GM19239 (cell line): ENCODE results near the gene EVC2.
"Not testable (repeated sequence)": the region's sequence is repeated elsewhere in the genome, so short reads cannot be mapped to it uniquely, and the experiment has no call there.

ENCODE experiments used
- DNase-seq: peaks from one replicate; pipeline ENCODE4 v3.0.0; 2011; ENCODE audit warnings: low spot score; ENCODE audit not compliant: insufficient read length
- FAIRE-seq: peaks from 2 replicates; lab custom pipeline; 2011; peaks lifted over from hg19 to GRCh38; lab: Jason Lieb, UNC

Gene EVC2

GRCh38 chr4:5636766-5637670, 71.3 kb downstream of the EVC2 start:
- no peak for FAIRE-seq
- DNase-seq: no peak

- no peak for DNase-seq
- no peak for FAIRE-seq
These were observed 72.5 kb downstream of the EVC2 start for GRCh38 chr4:5635826-5636195.

DNA sequence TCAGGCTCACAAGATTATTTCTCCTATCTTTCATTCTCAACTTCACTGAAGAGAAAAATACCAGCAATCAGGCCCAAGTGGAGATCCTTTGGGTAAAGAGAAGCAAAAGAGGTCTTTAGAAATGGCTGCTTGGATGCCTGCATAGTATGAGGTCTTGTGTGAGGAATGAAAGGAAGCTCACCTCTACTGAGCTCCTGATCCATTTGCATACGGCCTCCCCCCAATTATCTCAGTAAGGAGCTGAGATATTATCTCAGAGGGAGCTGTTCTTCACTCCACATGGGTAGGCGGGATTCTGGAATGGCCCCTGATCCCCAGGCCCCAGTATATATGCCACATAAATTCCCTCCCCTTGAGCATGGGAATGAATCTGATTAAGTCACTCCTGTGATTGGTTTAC, 75.8 kb downstream of the EVC2 start:
- FAIRE-seq: no peak
- no peak for DNase-seq

DNA sequence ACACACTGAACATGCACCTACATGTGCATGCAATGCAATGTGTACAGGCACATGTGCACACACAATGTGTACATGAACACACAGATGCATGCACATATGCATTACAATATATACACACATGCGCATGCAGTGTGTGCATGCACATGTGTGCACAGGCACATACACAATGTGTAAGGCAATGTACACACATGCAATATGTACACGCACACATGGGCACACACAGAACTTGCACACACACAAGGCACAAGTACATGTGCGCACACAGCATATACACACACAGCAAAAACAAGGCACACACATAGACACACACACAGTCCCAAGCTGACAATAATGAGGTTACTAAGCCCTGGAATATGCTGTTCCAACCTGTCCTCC, 76.3 kb downstream of the EVC2 start:
- no peak for DNase-seq
- FAIRE-seq: no peak

DNA sequence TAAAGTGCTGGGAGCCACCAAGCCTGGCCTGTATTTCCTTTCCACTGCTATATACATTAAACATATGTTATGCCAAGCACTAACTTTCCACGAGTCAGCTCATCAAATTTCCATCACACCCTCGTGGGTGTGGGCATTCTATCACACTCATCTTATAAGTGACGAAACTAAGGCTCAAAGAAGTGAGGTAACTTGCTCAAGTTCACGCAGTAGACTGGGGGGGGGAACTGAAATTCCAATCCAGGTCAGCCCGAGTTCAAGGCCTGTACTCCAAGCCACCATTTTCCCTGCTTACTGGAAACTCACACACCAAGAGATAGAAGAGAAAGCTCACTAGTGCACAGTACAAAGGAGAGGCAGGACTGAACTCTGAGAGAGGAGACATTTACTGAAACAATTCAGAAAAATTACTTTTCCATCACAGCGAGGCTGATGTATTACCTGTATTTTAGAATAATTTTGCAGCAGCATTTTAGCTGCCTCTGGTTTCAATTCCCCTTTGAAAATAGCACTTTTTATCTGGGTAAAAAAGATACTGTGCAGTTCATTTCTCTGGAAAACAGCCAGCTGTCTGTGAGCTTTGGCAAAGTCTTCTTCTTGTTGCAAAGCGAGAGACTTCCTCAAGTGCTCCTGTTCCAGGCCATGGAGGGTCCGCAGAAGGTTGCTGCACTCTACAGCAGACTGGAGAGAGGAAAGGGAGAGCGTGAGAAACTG, 76.8 kb downstream of the EVC2 start:
- FAIRE-seq (no peak), DNase-seq (no peak)

GRCh38 chr4:5630762-5631161, 77.6 kb downstream of the EVC2 start:
- DNase-seq: no peak
- FAIRE-seq: no peak

- FAIRE-seq (no peak), DNase-seq (no peak)
These were observed 78.8 kb downstream of the EVC2 start for GRCh38 chr4:5629542-5629941.

DNA sequence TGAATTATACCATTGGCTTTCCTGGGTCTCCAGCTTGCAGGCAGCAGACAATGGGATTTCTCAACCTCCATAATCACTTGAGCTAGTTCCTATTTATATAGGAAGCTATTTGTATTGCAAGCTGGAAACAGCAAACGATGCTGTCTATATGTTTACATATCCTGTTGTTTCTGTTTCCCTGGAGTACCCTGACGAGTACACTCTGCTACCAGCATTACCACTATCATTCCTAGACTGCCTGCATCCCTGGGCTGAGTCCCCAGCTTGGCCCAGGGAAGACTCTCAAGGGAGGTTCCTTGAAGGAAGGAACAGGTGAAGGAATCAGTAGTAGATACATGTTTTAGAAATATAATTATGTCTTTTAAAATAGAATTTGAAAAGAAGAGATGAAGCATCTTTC, 81.4 kb downstream of the EVC2 start:
- DNase-seq: no peak
- FAIRE-seq: no peak

- no peak for DNase-seq
- no peak for FAIRE-seq
These were observed 85.8 kb downstream of the EVC2 start for GRCh38 chr4:5622596-5622995.

DNA sequence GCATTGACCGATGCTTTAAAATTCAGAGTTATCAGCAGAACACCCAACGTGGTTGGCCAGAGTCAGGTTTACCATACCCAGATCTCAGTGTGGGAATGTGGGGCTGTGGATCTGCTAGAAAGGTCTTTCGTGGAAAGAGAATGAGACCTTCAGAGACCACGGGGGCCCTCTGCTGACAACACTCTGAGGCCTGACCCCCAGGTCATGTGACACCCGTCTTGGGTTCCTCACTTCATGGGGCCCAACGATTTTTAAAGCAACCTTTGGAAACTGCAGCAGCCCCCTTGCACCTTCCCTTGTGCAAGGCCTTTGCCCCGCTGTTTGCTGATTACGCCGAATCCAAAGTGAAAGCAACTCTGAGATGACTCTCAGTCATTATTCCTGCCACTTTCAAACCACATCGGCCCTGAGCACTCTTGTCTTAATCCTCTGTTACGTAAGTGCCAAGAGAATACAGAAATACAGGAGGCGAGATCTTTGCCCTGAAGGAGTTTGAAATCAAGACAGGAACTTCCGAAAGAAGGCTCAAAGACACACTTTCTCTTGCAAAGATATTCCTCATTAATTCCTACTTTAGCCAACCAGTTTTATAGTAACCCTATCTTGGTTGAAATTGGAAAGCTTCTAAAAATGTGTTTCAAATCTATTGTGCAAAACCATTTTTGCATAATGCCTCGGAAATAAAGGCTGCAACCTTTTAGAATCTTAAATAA, 88.3 kb downstream of the EVC2 start:
- FAIRE-seq (no peak), DNase-seq (no peak)

GRCh38 chr4:5618051-5618960, 90.1 kb downstream of the EVC2 start:
- DNase-seq (no peak), FAIRE-seq (no peak)

GRCh38 chr4:5616331-5616950, 91.9 kb downstream of the EVC2 start:
- FAIRE-seq (no peak), DNase-seq (no peak)

DNA sequence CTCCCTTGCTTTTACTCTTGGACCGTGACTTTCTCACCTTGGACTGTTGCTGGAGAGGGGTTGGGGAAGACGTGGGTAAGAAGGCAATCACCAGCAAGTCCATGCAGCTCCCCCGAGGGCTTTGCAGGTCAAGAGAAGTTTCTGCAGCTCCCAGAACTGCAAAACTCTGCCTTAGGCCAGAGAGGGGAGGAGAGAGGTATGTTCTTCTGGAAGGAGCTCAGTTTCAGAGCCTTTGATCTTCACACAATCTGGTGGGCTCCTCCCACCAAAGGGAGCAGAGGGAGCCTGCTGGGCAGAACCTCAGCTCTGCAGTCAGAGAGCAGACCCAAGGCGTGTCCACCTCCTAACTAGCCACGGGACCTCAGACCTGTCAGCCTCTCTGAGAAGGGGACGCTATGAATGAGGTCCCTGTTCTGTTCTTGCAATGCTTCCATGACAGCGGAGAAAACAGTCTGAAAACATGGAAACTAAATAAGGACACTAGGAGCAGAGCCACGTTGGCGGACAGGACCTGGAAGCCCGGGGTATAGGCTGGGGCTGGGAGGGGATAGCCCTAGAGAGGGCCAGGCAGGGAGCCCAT, 92.8 kb downstream of the EVC2 start:
- DNase-seq (no peak), FAIRE-seq (no peak)

GRCh38 chr4:5611750-5612149, 96.6 kb downstream of the EVC2 start:
- DNase-seq: no peak
- FAIRE-seq: no peak

- DNase-seq (no peak), FAIRE-seq (no peak)
These were observed 98.9 kb downstream of the EVC2 start for GRCh38 chr4:5609306-5610007.

GRCh38 chr4:5593828-5594227, 114.5 kb downstream of the EVC2 start:
- FAIRE-seq, DNase-seq: not testable (repeated sequence)

DNA sequence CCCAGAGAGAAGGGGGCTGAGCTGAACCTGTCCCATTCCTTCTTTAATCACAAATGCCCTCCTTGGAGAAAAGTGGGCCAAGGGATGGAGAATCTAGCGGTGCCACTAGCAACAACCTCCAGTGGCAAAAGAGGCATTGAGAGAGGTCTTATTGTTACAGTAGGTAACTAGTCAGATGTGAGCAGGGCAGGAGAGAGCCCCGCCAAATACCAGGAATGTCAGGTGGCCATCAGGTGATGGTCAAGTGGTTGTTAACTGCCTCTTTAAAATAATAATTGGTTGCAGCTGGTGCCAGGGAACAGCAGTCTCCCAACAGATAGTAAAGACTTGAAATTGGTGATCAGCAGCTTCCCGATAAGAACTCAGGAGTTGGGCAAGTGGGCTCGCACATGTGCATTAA, 116.1 kb downstream of the EVC2 start:
- FAIRE-seq: no peak
- DNase-seq: no peak

DNA sequence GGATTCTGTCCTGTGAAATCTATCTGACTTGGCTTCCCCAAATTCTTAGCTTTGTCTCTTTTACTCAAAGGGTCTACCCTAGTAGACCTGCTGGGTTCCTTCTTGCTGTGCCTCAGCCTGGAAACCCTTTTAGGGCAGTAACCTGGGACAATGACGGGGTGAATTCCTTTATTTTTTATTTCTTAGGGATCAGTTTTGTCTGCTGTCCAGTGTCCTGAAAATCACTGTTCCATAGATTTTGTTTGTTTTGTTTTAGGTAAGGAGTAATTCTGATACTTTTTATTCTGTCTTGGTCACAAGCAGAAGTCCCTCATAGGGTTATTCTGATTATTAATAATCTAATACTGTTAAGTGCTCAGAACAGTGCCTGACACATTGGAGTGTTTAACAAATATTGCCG, 118.9 kb downstream of the EVC2 start:
- no peak for FAIRE-seq
- DNase-seq: no peak

GRCh38 chr4:5588046-5588445, 120.3 kb downstream of the EVC2 start:
- DNase-seq: no peak
- FAIRE-seq: no peak
